Colonic mucosa (tissue), 4 donors: Measurements from ENCODE around the gene C16orf74. TPM values are rescaled to one million over a fixed set of nuclear protein-coding genes. Genes with fewer than 3 reads are reported as not detected.

Experiments
- DNase-seq: peaks from one replicate; pipeline ENCODE4 v3.0.0-alpha.2; 2020
- H3K27ac ChIP-seq: fragments of 200-600 bp; one replicate; pipeline ENCODE4 v1.8.0; 2021
- H3K27me3 ChIP-seq: fragments of 200-600 bp; one replicate; pipeline ENCODE4 v1.8.0; 2021
- H3K36me3 ChIP-seq: fragments of 200-600 bp; one replicate; pipeline ENCODE4 v1.8.0; 2021
- H3K4me1 ChIP-seq: fragments of 200-600 bp; one replicate; pipeline ENCODE4 v1.8.0; 2021; ENCODE audit warnings: mild to moderate bottlenecking
- H3K4me3 ChIP-seq: fragments of 200-600 bp; one replicate; pipeline ENCODE4 v1.8.0; 2021
- H3K9ac ChIP-seq, 2 donors: one replicate each; pipeline ENCODE4 v1.7.0; 2013; ENCODE audit warnings: control low read depth in 2 of 2, low read depth in 2 of 2, low read length in 2 of 2
- H3K9me3 ChIP-seq: fragments of 200-600 bp; one replicate; pipeline ENCODE4 v1.8.0; 2021
- intact Hi-C: fragments of 100-400 bp; cut with DNase I; formaldehyde crosslinking; loops from one replicate; pipeline ENCODE4 v1.14.1; 2022
- total RNA-seq, 2 donors: library from RNA; stranded (reverse); fragmentation: NEBNext Ultra II Directional in 1 of 2; extraction: Animal tissue kit (Norgen Biotek cat#: 25700) in 1 of 2; gene quantifications; one replicate each; pipeline ENCODE4 v1.2.1, GENCODE V29; 2021
- TF ChIP-seq, protein P1 (sequence below): fragments of 200-600 bp; IDR thresholded peaks from one replicate; pipeline ENCODE4 v1.8.0; 2022; ENCODE audit warnings: antibody characterized with exemption, mild to moderate bottlenecking
- donor health status: healthy.
- donor health status: DM: no; HTN: no; CAD: no.
- donor health status: DM: no; HTN: no; CAD: no.

The C16orf74 gene
- total RNA-seq, 2 donors from 2014 or later: 0.37 to 0.96 TPM

DNA sequence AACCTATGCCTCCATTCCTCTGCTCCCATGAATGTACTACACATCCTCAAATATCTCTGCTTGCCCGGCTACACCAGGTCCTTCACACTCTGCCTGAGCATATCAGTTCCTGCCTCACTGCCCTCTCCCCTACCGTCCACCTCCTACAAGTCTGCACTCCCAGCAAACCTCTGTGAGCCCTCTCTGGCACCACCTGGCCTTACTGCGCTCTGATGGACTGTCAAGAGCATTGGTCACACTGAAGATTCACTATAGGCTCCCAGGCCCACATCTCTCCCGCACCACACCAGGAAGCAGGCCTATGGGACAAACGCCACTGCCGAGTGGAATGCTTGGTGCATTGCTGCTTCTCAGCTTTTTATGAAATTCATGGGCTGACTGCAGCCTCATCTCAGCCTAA, 71.0 kb downstream of the C16orf74 start:
- H3K27me3 ChIP-seq: no peaks in the 10 kb centered on the region
- DNase-seq: no peak
- intact Hi-C loops: loop anchor here (5.0 kb wide), 1 partner anchor 37 kb away; no protein-coding TSS in a partner anchor
- H3K4me3 ChIP-seq: no peak overlapping the region
- H3K9ac ChIP-seq: no peak overlapping the region
- TF ChIP-seq, protein P1, sequence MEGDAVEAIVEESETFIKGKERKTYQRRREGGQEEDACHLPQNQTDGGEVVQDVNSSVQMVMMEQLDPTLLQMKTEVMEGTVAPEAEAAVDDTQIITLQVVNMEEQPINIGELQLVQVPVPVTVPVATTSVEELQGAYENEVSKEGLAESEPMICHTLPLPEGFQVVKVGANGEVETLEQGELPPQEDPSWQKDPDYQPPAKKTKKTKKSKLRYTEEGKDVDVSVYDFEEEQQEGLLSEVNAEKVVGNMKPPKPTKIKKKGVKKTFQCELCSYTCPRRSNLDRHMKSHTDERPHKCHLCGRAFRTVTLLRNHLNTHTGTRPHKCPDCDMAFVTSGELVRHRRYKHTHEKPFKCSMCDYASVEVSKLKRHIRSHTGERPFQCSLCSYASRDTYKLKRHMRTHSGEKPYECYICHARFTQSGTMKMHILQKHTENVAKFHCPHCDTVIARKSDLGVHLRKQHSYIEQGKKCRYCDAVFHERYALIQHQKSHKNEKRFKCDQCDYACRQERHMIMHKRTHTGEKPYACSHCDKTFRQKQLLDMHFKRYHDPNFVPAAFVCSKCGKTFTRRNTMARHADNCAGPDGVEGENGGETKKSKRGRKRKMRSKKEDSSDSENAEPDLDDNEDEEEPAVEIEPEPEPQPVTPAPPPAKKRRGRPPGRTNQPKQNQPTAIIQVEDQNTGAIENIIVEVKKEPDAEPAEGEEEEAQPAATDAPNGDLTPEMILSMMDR: no peak
- peaks cover under 1% of the 10 kb centered on the region for H3K36me3 ChIP-seq
- no peaks in the 10 kb centered on the region for H3K9me3 ChIP-seq
- H3K4me1 ChIP-seq: peaks cover 6% of the 10 kb centered on the region
- no peak overlapping the region for H3K27ac ChIP-seq

DNA sequence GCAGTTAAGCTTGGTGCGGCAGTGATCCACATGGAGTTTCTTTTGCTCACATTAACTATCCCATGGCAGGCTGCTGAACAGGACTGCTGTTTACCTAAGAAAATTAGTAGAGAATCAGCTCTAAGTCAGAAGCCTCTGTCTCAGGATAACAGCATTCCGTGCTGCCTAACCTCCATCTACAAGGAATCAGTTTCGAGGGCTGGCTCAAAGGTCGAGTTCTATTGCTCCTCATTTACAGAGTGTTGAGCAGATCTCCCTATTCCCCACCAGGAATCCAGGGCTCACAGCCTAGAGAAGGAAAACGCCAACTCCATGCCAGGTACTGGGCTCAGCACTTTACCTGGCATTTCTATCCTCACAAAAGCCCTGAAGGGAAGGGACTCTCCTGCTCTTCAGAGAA, 72.1 kb downstream of the C16orf74 start:
- Histone ChIP-seq H3K27me3 (no peaks in the 10 kb centered on the region), H3K9ac (no peak overlapping the region), H3K4me3 (no peak overlapping the region), H3K27ac (no peak overlapping the region), H3K9me3 (no peaks in the 10 kb centered on the region), H3K36me3 (peaks cover 5% of the 10 kb centered on the region), H3K4me1 (peaks cover 6% of the 10 kb centered on the region)
- no peak for DNase-seq
- TF ChIP-seq, protein P1: no peak
- intact Hi-C loops: loop anchor here (5.0 kb wide), 1 partner anchor 38 kb away; no protein-coding TSS in a partner anchor

DNA sequence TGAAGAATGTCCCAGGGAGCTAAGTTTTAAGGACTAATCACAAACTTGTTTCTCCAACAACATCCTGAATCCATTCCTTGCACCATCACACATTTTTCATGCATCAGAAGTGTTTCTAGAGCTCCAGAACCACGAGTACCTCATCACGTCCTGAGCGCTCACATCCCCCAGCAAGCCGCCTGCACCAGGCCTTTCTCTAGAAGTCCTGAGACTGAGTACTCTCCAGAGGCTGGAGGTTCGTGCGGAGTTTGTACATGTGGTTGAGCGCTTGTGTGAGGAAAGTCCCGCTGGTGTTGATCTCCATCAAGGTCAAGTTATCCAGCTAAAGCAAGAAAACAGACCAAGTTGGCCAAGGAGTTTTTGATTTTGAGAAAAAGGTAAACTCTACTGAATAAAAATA, 72.9 kb downstream of the C16orf74 start:
- TF ChIP-seq, protein P1: no peak
- Histone ChIP-seq H3K4me3 (no peak overlapping the region), H3K27ac (no peak overlapping the region), H3K27me3 (no peaks in the 10 kb centered on the region), H3K4me1 (peaks cover 6% of the 10 kb centered on the region), H3K36me3 (peaks cover 5% of the 10 kb centered on the region), H3K9ac (no peak overlapping the region), H3K9me3 (no peaks in the 10 kb centered on the region)
- DNase-seq: no peak
- intact Hi-C loops: loop anchor here (5.0 kb wide), 1 partner anchor 39 kb away; no protein-coding TSS in a partner anchor

DNA sequence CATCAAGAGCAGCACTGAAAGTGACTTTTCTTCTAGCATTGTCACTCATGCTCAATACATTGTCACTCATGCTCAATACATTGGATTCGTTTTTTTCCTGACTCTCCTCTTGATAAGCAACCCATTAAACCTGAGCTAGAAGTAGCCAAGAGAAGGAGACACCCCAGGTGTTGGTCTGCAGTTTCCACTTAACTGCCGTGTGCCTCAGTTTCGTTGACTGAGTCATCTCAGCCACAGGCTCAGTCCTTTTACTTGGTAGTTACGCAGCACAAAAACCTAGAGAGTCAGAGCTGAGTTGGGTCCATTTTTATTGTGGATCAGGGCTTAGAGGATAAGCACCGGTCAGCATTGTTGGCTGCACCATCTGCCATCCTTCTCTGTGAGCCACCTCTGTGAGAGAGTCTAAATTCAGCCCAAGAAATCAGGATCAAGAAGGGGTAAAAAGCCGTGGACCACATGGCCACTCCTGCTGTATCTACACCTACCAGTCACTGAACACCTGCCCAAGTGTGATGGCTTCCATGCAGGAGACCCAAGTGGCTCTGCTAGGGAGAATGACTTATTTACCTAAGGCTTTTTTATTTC, 73.4 kb downstream of the C16orf74 start:
- Histone ChIP-seq H3K4me1 (peaks cover 6% of the 10 kb centered on the region), H3K27me3 (no peaks in the 10 kb centered on the region), H3K9me3 (no peaks in the 10 kb centered on the region), H3K27ac (no peak overlapping the region), H3K4me3 (no peak overlapping the region), H3K36me3 (peaks cover 5% of the 10 kb centered on the region), H3K9ac (no peak overlapping the region)
- intact Hi-C loops: loop anchor here (5.0 kb wide), 1 partner anchor 40 kb away; no protein-coding TSS in a partner anchor
- no peak for DNase-seq
- TF ChIP-seq, protein P1: no peak

DNA sequence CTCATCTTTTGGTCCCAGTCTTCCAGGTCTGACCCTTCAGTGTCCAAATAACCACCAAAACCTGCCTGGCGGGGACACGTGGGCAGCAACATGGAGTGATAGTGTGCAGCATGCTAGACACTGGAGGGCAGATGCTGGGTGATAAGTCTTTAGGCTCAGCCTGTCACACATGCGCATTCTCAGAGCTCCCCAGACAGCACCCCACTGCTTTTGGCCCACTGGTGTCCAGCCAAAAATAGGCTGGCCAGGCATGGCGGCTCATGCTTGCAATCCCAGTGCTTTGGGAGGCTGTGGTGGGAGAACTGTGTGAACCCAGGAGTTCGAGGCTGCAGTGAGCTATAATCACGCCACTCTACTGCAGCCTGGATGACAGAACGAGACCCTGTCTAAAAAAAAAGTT, 74.4 kb downstream of the C16orf74 start:
- Histone ChIP-seq H3K9me3 (no peaks in the 10 kb centered on the region), H3K27me3 (no peaks in the 10 kb centered on the region), H3K36me3 (peaks cover 5% of the 10 kb centered on the region), H3K9ac (no peak overlapping the region), H3K4me1 (peaks cover 5% of the 10 kb centered on the region), H3K4me3 (no peak overlapping the region), H3K27ac (no peak overlapping the region)
- TF ChIP-seq, protein P1: no peak
- DNase-seq: no peak
- intact Hi-C loops: loop anchor here (5.0 kb wide), 1 partner anchor 41 kb away; no protein-coding TSS in a partner anchor
